Panc1 (cell line): ENCODE measurements around the gene AGRP.

Experiments used
- CTCF ChIP-seq: fragments of 450-650 bp; IDR thresholded peaks from 2 replicates; pipeline ENCODE4 v1.5.1; 2017; ENCODE audit warnings: mild to moderate bottlenecking
- POLR2AphosphoS5 ChIP-seq: IDR thresholded peaks from 2 replicates; pipeline ENCODE4 v1.6.1; 2012; ENCODE audit warnings: mild to moderate bottlenecking, low read depth, low read length, moderate library complexity
- REST ChIP-seq, 2 experiments: IDR thresholded peaks; 2 replicates each; pipeline ENCODE4 v1.6.1; 2011 to 2012; ENCODE audit warnings: low read depth in 2 of 2, control low read depth in 1 of 2, low read length in 1 of 2, mild to moderate bottlenecking in 1 of 2, moderate library complexity in 1 of 2; ENCODE audit not compliant: insufficient read depth in 1 of 2
- SIN3A ChIP-seq: IDR thresholded peaks from 2 replicates; pipeline ENCODE4 v1.6.1; 2012; ENCODE audit warnings: low read depth, mild to moderate bottlenecking, low read length, moderate library complexity, borderline replicate concordance; ENCODE audit not compliant: insufficient read depth
- TCF7L2 ChIP-seq: IDR thresholded peaks from 2 replicates; pipeline ENCODE4 v1.6.1; 2011; ENCODE audit warnings: mild to moderate bottlenecking, low read depth, low read length, inconsistent platforms

GRCh38 chr16:67449739-67450138 is 33.6 kb downstream of the AGRP start:
- no peak for TF ChIP-seq CTCF
- TF ChIP-seq SIN3A, result no peak
- no peak for TF ChIP-seq REST (IDR thresholded peaks at IDR 0.05; ENCODE audit: insufficient read depth in 1 of 2, low read depth in 2 of 2, low read length in 1 of 2)
- no peak for TF ChIP-seq POLR2AphosphoS5
- TF ChIP-seq TCF7L2, result no peak
